HepG2 (cell line): ENCODE data around the gene AASS. TPM values are rescaled to one million over a fixed set of nuclear protein-coding genes. Genes with fewer than 3 reads are reported as not detected.

Experiments
- ATAC-seq: fragments of 200-7000 bp; cut with Tn5 transposase; 3 replicates; pipeline ENCODE4 v1.9.1; 2020; ENCODE audit warnings: mild to moderate bottlenecking, moderate library complexity
- BruUV-seq: library from RNA; stranded (reverse); fragments of 400-500 nt; replicated peaks from 2 replicates; lab custom pipeline; 2021; lab: Mats Ljungman, UMichigan
- CTCF ChIA-PET: fragments of 300-600 bp; formaldehyde crosslinking; extraction: SDS; loops from one replicate; lab custom pipeline; 2021; ENCODE audit warnings: low total read pairs, inconsistent platforms, low intra/inter-chr PET ratio; lab: Yijun Ruan, JAX
- POLR2A ChIA-PET: fragments of 350-600 bp; sonication (Branson Sonifier 250); formaldehyde crosslinking; loops from one replicate; lab custom pipeline; 2020; ENCODE audit warnings: antibody characterized with exemption, inconsistent platforms; lab: Yijun Ruan, JAX
- DNase-seq: peaks from one replicate; pipeline ENCODE4 v3.0.0-alpha.2; 2015; ENCODE audit warnings: low spot score
- FAIRE-seq: peaks from 3 replicates; lab custom pipeline; 2011; peaks lifted over from hg19 to GRCh38; lab: Jason Lieb, UNC
- H2AFZ ChIP-seq: one replicate; pipeline ENCODE4 v1.6.1; 2011; ENCODE audit warnings: low read length, inconsistent platforms
- H3K27ac ChIP-seq: fragments of 300-600 bp; 3 replicates; pipeline ENCODE4 v1.8.0; 2011; ENCODE audit warnings: mixed run types, mild to moderate bottlenecking, mixed read lengths, low read length, inconsistent platforms; ENCODE audit not compliant: insufficient read depth; ENCODE audit errors: extremely low read length
- H3K27me3 ChIP-seq, 2 experiments: fragments of 200-600 bp in 1 of 2; 2 replicates in 1 of 2; 3 replicates in 1 of 2; pipeline versions ENCODE4 v1.6.0 to v1.8.0; 2011; ENCODE audit warnings: low read length in 2 of 2, mild to moderate bottlenecking in 2 of 2, moderate library complexity in 2 of 2, inconsistent platforms in 1 of 2; ENCODE audit not compliant: insufficient read depth in 2 of 2, control insufficient read depth in 1 of 2
- H3K36me3 ChIP-seq, 2 experiments: fragments of 200-600 bp in 1 of 2; replicated peaks in 1 of 2; 2 replicates in 1 of 2; 3 replicates in 1 of 2; pipeline versions ENCODE4 v1.5.1 to v1.8.0; 2011; ENCODE audit warnings: low read length in 2 of 2, inconsistent platforms in 1 of 2; ENCODE audit not compliant: insufficient read depth in 2 of 2, control insufficient read depth in 1 of 2
- H3K4me1 ChIP-seq: 2 replicates; pipeline ENCODE4 v1.5.1; 2012; ENCODE audit warnings: low read length, inconsistent platforms; ENCODE audit not compliant: insufficient read depth
- H3K4me2 ChIP-seq: 2 replicates; pipeline ENCODE4 v1.6.0; 2011; ENCODE audit warnings: low read depth, low read length, inconsistent platforms
- H3K4me3 ChIP-seq, 3 experiments: fragments of 200-600 bp in 1 of 3; sonication (generic), shearing (Covaris generic) in 1 of 3; replicated peaks in 1 of 3; 2 replicates each; pipeline ENCODE4 v1.5.1; 2011 to 2016; ENCODE audit warnings: low read length in 3 of 3, inconsistent platforms in 2 of 3, low read depth in 2 of 3, mild to moderate bottlenecking in 2 of 3, control low read depth in 1 of 3, mixed read lengths in 1 of 3; ENCODE audit not compliant: insufficient read depth in 1 of 3
- H3K79me2 ChIP-seq: one replicate; pipeline ENCODE4 v1.6.1; 2011; ENCODE audit warnings: low read length, inconsistent platforms; ENCODE audit not compliant: insufficient read depth
- H3K9ac ChIP-seq: 2 replicates; pipeline ENCODE4 v1.6.0; 2011; ENCODE audit warnings: mild to moderate bottlenecking, low read depth, low read length, inconsistent platforms; ENCODE audit not compliant: insufficient read depth
- H3K9me3 ChIP-seq: 2 replicates; pipeline ENCODE4 v1.5.1; 2012; ENCODE audit warnings: mild to moderate bottlenecking, low read length
- H4K20me1 ChIP-seq: 2 replicates; pipeline ENCODE4 v1.6.0; 2011; ENCODE audit warnings: inconsistent platforms, mild to moderate bottlenecking, low read length, moderate library complexity; ENCODE audit not compliant: insufficient read depth
- ARNT2 ChIP-seq: sonication (generic); formaldehyde crosslinking; IDR thresholded peaks from 2 replicates; pipeline ENCODE4 v1.8.0; 2022; ENCODE audit warnings: mild to moderate bottlenecking, low read depth, missing genetic modification reagents, moderate library complexity
- ATF7 ChIP-seq, 2 experiments: fragments of 450-650 bp in 1 of 2; sonication (generic) in 1 of 2; formaldehyde crosslinking in 1 of 2; IDR thresholded peaks; 2 replicates each; pipeline versions ENCODE4 v1.4.0 to v1.6.1; 2016 to 2020; ENCODE audit warnings: antibody characterized with exemption in 1 of 2, mild to moderate bottlenecking in 1 of 2, missing genetic modification reagents in 1 of 2
- CBX2 ChIP-seq, 2 experiments: fragments of 200-600 bp in 1 of 2; sonication (generic); formaldehyde crosslinking in 1 of 2; IDR thresholded peaks; 2 replicates each; pipeline versions ENCODE4 v1.7.0 to v1.8.1; 2018 to 2022; ENCODE audit warnings: low read depth in 2 of 2, low read length in 1 of 2, mild to moderate bottlenecking in 1 of 2, missing genetic modification reagents in 1 of 2
- CC2D1A ChIP-seq: sonication (generic); formaldehyde crosslinking; IDR thresholded peaks from 2 replicates; pipeline ENCODE4 v1.8.1; 2023; ENCODE audit warnings: mild to moderate bottlenecking, missing genetic modification reagents
- CREB1 ChIP-seq, 2 experiments: fragments of 450-650 bp in 1 of 2; IDR thresholded peaks; 2 replicates each; pipeline ENCODE4 v1.6.1; 2016 to 2017; ENCODE audit warnings: control low read depth in 1 of 2, mild to moderate bottlenecking in 1 of 2, missing compliant biosample characterization in 1 of 2, missing genetic modification characterization in 1 of 2
- DNMT1 ChIP-seq: sonication (generic); formaldehyde crosslinking; IDR thresholded peaks from 2 replicates; pipeline ENCODE4 v1.5.1; 2020; ENCODE audit warnings: mild to moderate bottlenecking, missing genetic modification reagents
- E2F5 ChIP-seq: sonication (generic); formaldehyde crosslinking; conservative IDR thresholded peaks from 2 replicates; pipeline ENCODE4 v1.4.0; 2020; ENCODE audit warnings: missing genetic modification reagents
- ELK4 ChIP-seq: sonication (generic); formaldehyde crosslinking; IDR thresholded peaks from 2 replicates; pipeline ENCODE4 v1.9.0; 2021; ENCODE audit warnings: missing genetic modification reagents, borderline replicate concordance
- MXD4 ChIP-seq: IDR thresholded peaks from 2 replicates; pipeline ENCODE4 v1.6.1; 2016; ENCODE audit warnings: mild to moderate bottlenecking, missing biosample characterization, missing genetic modification reagents
- NKX3-1 ChIP-seq: sonication (generic); formaldehyde crosslinking; IDR thresholded peaks from 2 replicates; pipeline ENCODE4 v1.5.0; 2020; ENCODE audit warnings: missing genetic modification reagents
- ZNF337 ChIP-seq: sonication (generic); formaldehyde crosslinking; IDR thresholded peaks from 2 replicates; pipeline ENCODE4 v1.5.1; 2020; ENCODE audit warnings: missing genetic modification reagents, low read depth, mild to moderate bottlenecking, borderline replicate concordance
- ZNF350 ChIP-seq: sonication (generic); formaldehyde crosslinking; IDR thresholded peaks from 2 replicates; pipeline ENCODE4 v1.4.0; 2020; ENCODE audit warnings: mild to moderate bottlenecking, low read depth, missing genetic modification reagents, borderline replicate concordance
- ZNF580 ChIP-seq: IDR thresholded peaks from 2 replicates; pipeline ENCODE4 v1.6.1; 2016; ENCODE audit warnings: low read depth, borderline replicate concordance
- ZNF704 ChIP-seq: sonication (generic); formaldehyde crosslinking; IDR thresholded peaks from 2 replicates; pipeline ENCODE4 v1.8.1; 2023; ENCODE audit warnings: mild to moderate bottlenecking, inconsistent platforms, moderate library complexity, missing genetic modification reagents, borderline replicate concordance
- ZNF768 ChIP-seq: sonication (generic); formaldehyde crosslinking; IDR thresholded peaks from 2 replicates; pipeline ENCODE4 v1.4.0; 2020; ENCODE audit warnings: missing genetic modification reagents
- WGBS: methylation state at CpG from one replicate; pipeline ENCODE4 v1.1.6; 2017; ENCODE audit warnings: low lambda C conversion rate; 5-methylcytosine and 5-hydroxymethylcytosine counted together
- in situ Hi-C: cut with HindIII; loops from 2 replicates; pipeline ENCODE4 v1.10.0; 2017; ENCODE audit warnings: low pct_unique_long_range_greater_than_20kb; ENCODE audit not compliant: extremely low pct_ligation_motif_present
- intact Hi-C: fragments of 100-400 bp; cut with micrococcal nuclease; formaldehyde crosslinking; loops from one replicate; pipeline ENCODE4 v1.10.0; 2022; ENCODE audit not compliant: unreplicated experiment
- polyA plus RNA-seq, 8 experiments: library from polyadenylated mRNA; depleted of rRNA in 3 of 8; stranded (reverse) in 7 of 8; unstranded in 1 of 8; fragments of >200 nt; fragmentation: Illumina TruSeq in 4 of 8; extraction: Trizol in 4 of 8; gene quantifications; 2 replicates each; pipeline versions ENCODE4 v1.2.1 to v1.2.3, GENCODE V29; 2011 to 2016; ENCODE audit warnings: low read depth in 4 of 8, missing spikeins in 1 of 8, mixed read lengths in 1 of 8; ENCODE audit not compliant: insufficient read depth in 1 of 8
- total RNA-seq, 5 experiments: library from RNA; depleted of rRNA; stranded (reverse); fragments of >200 nt; fragmentation: Illumina TruSeq; extraction: Trizol; gene quantifications; 2 replicates each; pipeline ENCODE4 v1.2.3, GENCODE V29; 2016; ENCODE audit warnings: low read depth in 1 of 5

The AASS gene
- total and polyA plus RNA-seq, 2 of the 13 experiments (the other 11 are each of a cell fraction or from before 2014, with no cell fraction given) = 11.6 to 43.9 TPM

GRCh38 chr7:122033641-122034040 lies 110.4 kb downstream of the AASS start:
- BruUV-seq = no TSS peak
- Histone ChIP-seq H3K9ac (no peak overlapping the region), H3K4me3 (no peak overlapping the region), H3K36me3 (no peaks in the 10 kb centered on the region), H4K20me1 (no peaks in the 10 kb centered on the region), H3K27me3 (no peaks in the 10 kb centered on the region; a peak in 1 of 5 replicates), H3K79me2 (no peaks in the 10 kb centered on the region), H3K4me1 (no peaks in the 10 kb centered on the region), H3K9me3 (no peaks in the 10 kb centered on the region), H3K27ac (no peak overlapping the region), H3K4me2 (no peak overlapping the region), H2AFZ (no peak overlapping the region)
- intact Hi-C loops = no loop called here
- 3% methylated on average over 1 of the region's 1 CpG for WGBS
- no peak for DNase-seq
- in situ Hi-C loops = no loop called here
- FAIRE-seq = no peak
- ChIA-PET CTCF (no interaction called here), POLR2A (no interaction called here)
- no peak for ATAC-seq
- TF ChIP-seq DNMT1 (CRISPR knock-in tag) = no peak
- peak; percentile 60 for TF ChIP-seq ATF7 (IDR thresholded peaks at IDR 0.05)
- TF ChIP-seq ATF7 (CRISPR knock-in tag; IDR thresholded peaks at IDR 0.05) = no peak
- TF ChIP-seq E2F5 (CRISPR knock-in tag) = no peak
- no peak for TF ChIP-seq ARNT2 (CRISPR knock-in tag)
- 0 out of 2 replicates have a peak, but pooled peaks have one; percentile 27 for TF ChIP-seq CREB1 (IDR thresholded peaks at IDR 0.05)
- TF ChIP-seq CREB1 (CRISPR knock-in tag; IDR thresholded peaks at IDR 0.05) = no peak

- no peaks in the 10 kb centered on the region for H3K9me3 ChIP-seq
- FAIRE-seq (no peak), ATAC-seq (no peak), DNase-seq (no peak)
- BruUV-seq = no TSS peak
- no peak overlapping the region for H3K4me3 ChIP-seq
- no peaks in the 10 kb centered on the region for H3K4me1 ChIP-seq
- intact Hi-C loops = no loop called here
- no peaks in the 10 kb centered on the region for H3K79me2 ChIP-seq
- no peak overlapping the region for H3K9ac ChIP-seq
- H2AFZ ChIP-seq = no peak overlapping the region
- 3% methylated on average over 2 of the region's 2 CpGs for WGBS
- H3K27me3 ChIP-seq = no peaks in the 10 kb centered on the region; a peak in 1 of 5 replicates
- in situ Hi-C loops = no loop called here
- no peaks in the 10 kb centered on the region for H3K36me3 ChIP-seq
- no peak overlapping the region for H3K4me2 ChIP-seq
- CTCF ChIA-PET = no interaction called here
- H4K20me1 ChIP-seq = no peaks in the 10 kb centered on the region
- H3K27ac ChIP-seq = no peak overlapping the region
- POLR2A ChIA-PET = no interaction called here
- no peak for TF ChIP-seq NKX3-1
- TF ChIP-seq ZNF350 (CRISPR knock-in tag) = no peak
- TF ChIP-seq ZNF580 (CRISPR knock-in tag) = no peak
- TF ChIP-seq ZNF337 = no peak
- TF ChIP-seq ZNF768 (CRISPR knock-in tag) = no peak
- TF ChIP-seq ZNF704 (CRISPR knock-in tag) = no peak
- TF ChIP-seq CC2D1A (CRISPR knock-in tag) = no peak
- no peak for TF ChIP-seq MXD4 (CRISPR knock-in tag)
- TF ChIP-seq CBX2 (IDR thresholded peaks at IDR 0.05; ENCODE audit: low read depth, low read length) = no peak
- no peak for TF ChIP-seq CBX2 (CRISPR knock-in tag; IDR thresholded peaks at IDR 0.05; ENCODE audit: low read depth)
- no peak for TF ChIP-seq ELK4 (CRISPR knock-in tag)
Measured at GRCh38 chr7:122027058-122027457, 117.0 kb downstream of the AASS start.
